ENCODE results near the gene ALDH3B1.

ALDH3B1 gene

DNA sequence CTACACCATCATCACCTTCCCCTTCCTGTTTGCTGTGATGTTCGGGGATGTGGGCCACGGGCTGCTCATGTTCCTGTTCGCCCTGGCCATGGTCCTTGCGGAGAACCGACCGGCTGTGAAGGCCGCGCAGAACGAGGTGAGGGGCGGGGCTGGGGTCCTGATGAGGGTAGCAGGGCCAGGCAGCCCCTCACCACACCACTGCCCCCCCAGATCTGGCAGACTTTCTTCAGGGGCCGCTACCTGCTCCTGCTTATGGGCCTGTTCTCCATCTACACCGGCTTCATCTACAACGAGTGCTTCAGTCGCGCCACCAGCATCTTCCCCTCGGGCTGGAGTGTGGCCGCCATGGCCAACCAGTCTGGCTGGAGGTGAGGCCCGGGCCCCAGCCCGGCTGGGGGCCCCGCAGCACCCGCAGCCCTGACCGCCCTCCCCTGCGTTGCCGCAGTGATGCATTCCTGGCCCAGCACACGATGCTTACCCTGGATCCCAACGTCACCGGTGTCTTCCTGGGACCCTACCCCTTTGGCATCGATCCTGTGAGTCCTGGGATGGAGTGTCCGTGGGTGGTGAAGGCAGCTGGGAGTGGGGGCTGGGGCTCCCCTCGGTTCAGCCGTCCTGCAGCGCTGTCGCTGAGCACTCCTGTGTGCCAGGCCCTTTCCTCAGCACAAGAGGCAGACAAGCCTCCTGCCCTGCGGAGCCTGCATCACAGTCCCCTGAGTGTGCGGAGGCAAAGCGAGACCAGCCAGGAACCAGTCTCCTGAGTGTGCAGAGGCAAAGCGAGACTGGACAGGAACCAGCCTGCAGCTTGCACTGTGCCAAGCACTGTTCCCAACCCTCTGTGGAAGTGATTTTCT, 37.5 kb downstream of the ALDH3B1 start:
- no peak for DNase-seq

GRCh38 chr11:68048681-68049508, 38.8 kb downstream of the ALDH3B1 start:
- DNase-seq = no peak

DNA sequence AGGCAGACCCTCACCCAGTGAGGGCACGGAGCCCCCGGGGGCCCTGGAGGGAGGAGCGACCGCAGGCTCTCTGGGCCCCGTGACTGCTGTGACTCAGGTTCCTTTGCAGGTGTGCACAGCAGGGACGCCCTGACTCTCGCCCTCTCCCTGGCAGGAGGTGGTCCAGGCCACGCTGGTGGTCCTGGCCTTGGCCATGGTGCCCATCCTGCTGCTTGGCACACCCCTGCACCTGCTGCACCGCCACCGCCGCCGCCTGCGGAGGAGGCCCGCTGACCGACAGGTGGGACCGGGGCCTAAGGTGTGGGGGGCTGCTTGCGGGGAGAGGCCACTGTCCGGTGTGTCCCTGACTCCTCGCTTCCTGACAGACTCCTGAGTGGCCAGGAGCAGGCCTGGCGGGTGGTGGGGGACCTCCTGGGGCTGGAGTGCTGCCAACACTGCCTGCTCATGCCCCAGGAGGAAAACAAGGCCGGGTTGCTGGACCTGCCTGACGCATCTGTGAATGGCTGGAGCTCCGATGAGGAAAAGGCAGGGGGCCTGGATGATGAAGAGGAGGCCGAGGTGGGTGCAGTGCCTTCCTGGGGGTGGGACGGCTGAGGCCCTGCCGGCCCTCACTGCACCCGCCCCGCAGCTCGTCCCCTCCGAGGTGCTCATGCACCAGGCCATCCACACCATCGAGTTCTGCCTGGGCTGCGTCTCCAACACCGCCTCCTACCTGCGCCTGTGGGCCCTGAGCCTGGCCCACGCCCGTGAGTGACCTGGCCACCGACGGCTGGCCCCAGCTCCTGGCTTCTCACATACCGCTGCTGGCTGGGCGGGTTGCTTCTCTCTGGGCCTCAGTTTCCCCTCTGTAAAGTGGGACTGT, 39.6 kb downstream of the ALDH3B1 start:
- DNase-seq = no peak

DNA sequence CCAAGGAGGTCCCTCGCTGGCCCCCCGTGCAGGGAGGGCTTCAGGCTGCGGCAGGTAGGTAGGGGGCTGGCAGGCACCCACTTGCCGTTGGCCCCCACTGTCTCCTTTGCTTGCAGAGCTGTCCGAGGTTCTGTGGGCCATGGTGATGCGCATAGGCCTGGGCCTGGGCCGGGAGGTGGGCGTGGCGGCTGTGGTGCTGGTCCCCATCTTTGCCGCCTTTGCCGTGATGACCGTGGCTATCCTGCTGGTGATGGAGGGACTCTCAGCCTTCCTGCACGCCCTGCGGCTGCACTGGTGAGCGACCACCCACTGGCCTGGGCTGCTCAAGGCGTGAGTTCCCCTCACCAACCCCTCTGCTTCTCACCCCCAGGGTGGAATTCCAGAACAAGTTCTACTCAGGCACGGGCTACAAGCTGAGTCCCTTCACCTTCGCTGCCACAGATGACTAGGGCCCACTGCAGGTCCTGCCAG, 40.3 kb downstream of the ALDH3B1 start:
- DNase-seq = no peak

GRCh38 chr11:68051191-68052136, 41.3 kb downstream of the ALDH3B1 start:
- DNase-seq = no peak

- DNase-seq = no peak
These were observed 42.2 kb downstream of the ALDH3B1 start for GRCh38 chr11:68052137-68052873.

- DNase-seq = no peak
These were observed 43.0 kb downstream of the ALDH3B1 start for GRCh38 chr11:68053117-68053516.

- no peak for DNase-seq
These were observed 44.1 kb downstream of the ALDH3B1 start for GRCh38 chr11:68053981-68054812.

DNA sequence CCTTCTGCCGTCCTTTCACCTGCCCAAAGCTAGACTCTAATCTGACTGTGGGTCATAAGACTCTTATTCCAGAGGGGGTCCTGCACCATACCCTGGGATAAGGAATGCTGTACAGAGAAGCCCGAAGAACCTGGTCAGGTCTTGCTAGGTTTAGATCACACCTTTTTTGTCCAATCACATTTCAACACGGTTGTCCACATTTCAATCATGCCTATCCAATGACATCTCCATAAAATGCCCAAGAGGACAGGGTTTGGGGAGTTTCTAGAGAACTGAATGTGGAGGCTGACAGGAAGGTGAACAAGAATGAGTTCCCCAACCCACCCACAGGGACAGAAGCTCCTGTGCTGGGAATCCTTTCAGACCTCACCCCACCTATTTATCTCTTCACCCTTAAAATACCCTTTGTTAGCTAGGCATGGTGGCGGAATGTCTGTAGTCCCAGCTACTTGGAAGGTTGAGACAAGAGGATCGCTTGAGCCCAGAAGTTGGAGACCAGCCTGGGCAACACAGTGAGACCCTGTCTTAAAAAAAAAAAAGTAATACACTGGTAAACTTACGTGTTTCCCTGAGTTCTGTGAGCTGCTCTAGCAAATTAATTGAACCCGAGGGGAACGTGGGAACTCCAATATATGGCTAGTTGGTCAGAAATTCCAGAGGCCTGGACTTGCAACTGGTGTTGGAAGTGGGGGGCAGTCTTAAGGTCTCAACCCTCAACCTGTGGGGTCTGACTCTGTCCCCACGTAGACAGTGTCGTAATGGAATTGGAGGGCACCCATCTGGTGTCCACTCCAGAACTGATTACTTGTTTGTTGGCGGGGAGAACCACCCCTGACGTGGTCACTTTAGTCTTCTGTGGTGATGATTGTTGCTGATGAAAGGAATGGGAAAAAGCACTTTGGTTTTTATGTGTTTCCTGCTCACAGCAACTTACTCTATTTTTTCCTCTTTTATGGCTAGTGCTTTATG, 46.5 kb downstream of the ALDH3B1 start:
- no peak for DNase-seq

- DNase-seq = no peak
These were observed 47.7 kb downstream of the ALDH3B1 start for GRCh38 chr11:68057807-68058206.

- no peak for DNase-seq
These were observed 51.4 kb downstream of the ALDH3B1 start for GRCh38 chr11:68061508-68061907.

- no peak for DNase-seq
These were observed 54.8 kb downstream of the ALDH3B1 start for GRCh38 chr11:68064926-68065325.

GRCh38 chr11:68065841-68066240, 55.7 kb downstream of the ALDH3B1 start:
- DNase-seq = no peak

DNA sequence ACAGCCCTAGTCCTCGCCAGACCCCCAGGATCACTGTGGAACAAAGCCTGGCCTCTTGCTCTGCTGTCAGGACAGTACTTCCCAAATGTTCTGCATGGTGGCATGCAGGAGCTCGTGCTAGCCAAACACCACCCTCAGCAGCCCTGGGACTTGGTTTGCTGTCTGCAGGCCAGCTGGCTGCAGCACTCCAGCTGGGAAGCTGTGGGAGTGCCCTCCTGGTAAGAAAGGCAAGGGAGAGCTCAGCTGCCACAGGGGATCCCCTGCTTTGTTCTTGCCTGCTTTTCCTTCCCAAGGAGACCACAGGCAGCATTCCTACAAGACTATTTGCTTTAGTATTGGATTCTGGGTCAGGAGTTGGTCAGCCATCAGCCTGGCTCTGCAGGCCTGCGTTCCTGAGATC, 56.6 kb downstream of the ALDH3B1 start:
- no peak for DNase-seq

DNA sequence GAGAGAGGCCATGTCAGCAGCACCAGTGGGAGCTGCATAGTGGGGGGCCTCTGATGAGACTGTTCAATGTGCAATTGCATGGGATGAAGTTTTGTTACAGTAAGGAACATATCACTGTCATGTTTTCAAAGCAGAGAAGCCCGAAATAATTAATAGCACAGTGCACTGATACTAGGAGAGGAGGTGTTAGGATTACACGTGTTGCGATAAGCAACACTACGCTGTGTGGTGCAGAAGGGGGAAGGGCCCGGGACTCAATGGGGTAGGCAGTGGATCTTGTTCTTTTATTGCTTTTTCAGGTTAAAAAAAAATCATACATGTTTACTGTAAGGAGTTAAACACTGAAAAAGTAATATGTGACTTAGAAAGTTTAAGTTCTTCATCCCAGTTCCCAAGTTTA, 57.9 kb downstream of the ALDH3B1 start:
- DNase-seq = no peak

- no peak for DNase-seq
These were observed 61.3 kb downstream of the ALDH3B1 start for GRCh38 chr11:68071281-68072048.

DNA sequence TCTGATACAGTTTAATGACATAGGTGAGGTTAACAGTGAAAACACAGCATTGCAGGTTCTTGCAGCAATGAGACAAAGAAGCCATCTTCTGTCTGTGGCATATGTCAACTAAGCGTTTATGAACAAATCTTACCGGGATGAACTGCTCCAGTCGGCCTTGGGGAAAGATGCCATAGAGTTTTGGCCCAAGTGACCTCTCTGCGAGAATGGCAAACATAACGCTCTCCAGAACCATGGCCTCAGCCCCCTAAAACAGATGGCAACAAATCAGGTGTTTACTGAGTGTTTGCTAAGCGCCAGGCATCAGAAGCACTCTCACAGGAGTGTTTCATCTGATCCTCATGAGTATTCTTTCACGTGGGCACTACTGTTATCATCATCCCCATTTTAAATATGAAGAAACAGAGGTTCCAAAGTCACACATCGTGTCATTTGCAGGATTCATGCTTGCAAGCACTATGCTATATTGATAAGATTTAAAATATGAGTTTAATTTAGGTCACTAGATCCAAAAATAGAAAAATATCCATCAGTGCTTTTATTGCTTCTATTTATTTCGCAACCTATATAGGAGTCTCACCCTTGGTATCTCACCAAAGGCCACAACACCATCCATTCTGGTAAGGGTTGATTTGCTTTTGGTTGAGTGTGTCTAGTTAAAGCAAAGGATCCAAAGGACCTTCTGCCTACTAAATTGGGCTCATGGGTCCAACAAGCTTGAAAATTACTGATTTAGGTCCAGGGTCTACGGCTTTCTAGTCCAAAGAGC, 64.6 kb downstream of the ALDH3B1 start:
- no peak for DNase-seq

Measured in KG1 (cell line).